AG09309 (cell line): Measurements from ENCODE around the gene ENAM.
"Not testable (repeated sequence)": the region's sequence is repeated elsewhere in the genome, so short reads cannot be mapped to it uniquely, and the experiment has no call there.

Source experiments
- DNase-seq: peaks from one replicate; pipeline ENCODE4 v3.0.0-alpha.2; 2010; ENCODE audit warnings: low read depth
- H3K4me3 ChIP-seq: 2 replicates; pipeline ENCODE4 v1.5.1; 2011; ENCODE audit warnings: mild to moderate bottlenecking, low read depth, low read length, moderate library complexity; ENCODE audit not compliant: control insufficient read depth
- TF ChIP-seq, protein P1 (sequence below): IDR thresholded peaks from 2 replicates; pipeline ENCODE4 v1.5.1; 2011; ENCODE audit warnings: mild to moderate bottlenecking, low read depth, low read length, inconsistent platforms; ENCODE audit not compliant: insufficient read depth, control insufficient read depth; ENCODE audit errors: missing control alignments

ENAM gene

DNA sequence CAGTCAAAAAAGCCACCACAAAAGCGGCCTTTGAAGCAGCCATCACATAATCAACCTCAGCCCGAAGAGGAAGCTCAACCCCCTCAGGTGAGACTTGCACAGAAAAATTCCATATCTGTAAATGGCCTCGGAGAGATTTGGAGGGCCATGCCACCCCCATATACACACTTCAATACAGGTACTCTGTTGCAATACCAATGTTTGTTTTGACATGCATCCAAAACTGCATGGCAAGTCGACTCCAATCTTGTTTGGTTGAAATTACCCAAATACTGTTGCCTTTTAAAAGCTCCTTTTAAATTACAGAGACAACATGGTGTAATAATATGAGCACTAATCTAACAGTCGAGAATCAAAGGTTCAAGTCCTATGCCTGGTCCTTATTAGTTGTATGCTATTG is 5.9 kb downstream of the ENAM start:
- H3K4me3 ChIP-seq = no peak overlapping the region
- TF ChIP-seq, protein P1, sequence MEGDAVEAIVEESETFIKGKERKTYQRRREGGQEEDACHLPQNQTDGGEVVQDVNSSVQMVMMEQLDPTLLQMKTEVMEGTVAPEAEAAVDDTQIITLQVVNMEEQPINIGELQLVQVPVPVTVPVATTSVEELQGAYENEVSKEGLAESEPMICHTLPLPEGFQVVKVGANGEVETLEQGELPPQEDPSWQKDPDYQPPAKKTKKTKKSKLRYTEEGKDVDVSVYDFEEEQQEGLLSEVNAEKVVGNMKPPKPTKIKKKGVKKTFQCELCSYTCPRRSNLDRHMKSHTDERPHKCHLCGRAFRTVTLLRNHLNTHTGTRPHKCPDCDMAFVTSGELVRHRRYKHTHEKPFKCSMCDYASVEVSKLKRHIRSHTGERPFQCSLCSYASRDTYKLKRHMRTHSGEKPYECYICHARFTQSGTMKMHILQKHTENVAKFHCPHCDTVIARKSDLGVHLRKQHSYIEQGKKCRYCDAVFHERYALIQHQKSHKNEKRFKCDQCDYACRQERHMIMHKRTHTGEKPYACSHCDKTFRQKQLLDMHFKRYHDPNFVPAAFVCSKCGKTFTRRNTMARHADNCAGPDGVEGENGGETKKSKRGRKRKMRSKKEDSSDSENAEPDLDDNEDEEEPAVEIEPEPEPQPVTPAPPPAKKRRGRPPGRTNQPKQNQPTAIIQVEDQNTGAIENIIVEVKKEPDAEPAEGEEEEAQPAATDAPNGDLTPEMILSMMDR = no peak
- DNase-seq = no peak

DNA sequence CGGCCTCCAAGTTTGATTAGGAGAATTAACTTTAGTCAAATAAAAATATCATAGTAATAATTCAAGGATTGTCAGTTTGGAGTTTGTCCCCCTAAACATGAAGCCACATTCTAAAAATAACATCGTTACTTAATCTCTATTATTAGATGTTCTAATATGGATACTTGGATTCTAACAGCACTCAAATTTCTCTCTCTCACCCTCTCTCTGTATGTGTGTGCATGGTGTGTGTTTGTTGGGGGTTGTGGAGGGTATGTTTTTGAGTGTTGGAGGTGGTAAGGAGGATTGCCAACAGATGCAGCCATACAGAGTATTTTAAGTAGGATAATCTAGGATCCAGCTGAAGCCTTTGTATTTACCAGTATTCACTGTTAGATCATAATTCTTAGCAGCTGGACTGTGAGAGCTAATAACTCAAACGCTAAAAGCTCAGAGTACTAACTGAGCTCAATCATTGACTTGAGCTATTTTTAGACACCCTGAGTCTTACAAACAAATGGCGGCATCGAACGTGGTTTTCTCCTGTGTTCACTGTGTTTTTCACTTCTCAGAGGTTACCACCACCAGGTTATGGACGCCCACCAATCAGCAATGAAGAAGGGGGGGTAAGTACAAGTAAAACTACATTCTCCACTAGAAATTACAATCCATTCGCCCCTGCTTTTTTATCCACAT is 8.8 kb downstream of the ENAM start:
- peak; percentile 11 for DNase-seq
- no peak overlapping the region for H3K4me3 ChIP-seq
- TF ChIP-seq, protein P1 = no peak

DNA sequence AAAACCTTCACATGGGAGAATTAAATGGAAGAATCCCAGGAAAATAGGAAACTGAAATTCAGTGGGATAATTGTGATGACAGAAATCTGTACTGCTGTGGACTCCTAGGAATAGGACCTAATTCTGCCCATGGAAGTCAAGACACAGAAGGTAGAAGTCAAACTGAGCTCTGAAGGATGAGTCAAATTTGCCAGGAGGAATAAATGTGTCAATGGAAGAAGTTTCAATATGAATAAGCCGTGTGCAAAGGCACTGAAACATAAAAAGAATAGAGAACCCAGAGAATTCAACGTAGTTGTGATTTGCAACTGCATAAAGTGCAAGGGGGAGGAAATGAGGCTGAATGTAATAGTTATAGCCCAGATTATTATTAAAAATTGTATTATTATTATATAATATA is 11.6 kb downstream of the ENAM start:
- TF ChIP-seq, protein P1 = no peak
- no peak for DNase-seq
- H3K4me3 ChIP-seq = no peak overlapping the region

DNA sequence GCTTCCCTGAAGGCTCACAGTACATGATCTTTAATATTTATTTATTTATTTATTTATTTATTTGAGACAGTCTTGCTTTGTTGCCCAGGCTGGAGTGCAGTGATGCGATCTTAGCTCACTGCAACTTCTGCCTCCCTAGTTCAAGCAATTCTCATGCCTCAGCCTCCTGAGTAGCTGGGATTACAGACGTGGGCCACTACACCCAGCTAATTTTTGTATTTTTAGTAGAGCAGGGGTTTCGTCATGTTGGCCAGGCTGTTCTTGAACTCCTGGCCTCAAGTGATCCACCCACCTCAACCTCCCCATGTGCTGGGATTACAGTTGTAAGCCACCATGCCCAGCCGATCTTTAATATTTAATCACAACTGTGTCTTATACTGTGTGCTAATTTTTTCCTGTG is 22.2 kb downstream of the ENAM start:
- not testable (repeated sequence) for H3K4me3 ChIP-seq

DNA sequence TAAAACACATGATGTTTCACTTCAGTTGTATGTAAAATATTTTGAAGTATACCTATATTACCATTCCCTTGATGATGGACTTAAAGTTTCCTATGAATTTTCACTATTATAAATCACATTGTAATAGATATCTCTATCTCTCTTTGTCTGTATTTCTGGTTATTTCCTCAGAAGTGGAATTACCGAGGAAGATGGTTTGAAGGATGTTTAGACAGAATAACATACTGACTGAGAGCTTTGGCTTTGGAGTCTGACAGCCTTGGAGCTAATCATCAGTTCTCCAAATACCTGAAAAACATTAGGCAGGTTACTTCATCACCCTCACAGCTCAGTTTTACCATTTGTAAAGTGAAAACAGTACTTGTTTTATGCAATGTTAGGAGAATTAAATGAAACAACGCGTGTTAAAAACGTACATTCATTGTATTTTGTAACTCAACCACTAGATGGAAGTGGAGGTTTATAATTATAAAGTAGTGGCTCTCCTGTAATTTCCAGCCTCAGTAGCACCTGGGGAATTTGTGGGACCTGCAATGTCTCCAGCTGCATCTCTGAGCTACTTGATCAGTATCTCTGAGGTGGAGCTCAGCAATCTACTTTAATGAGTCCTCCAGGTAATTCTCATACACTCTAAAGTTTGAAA is 23.4 kb downstream of the ENAM start:
- peak; percentile 11 for DNase-seq
- TF ChIP-seq, protein P1 = peak; percentile 33
- no peak overlapping the region for H3K4me3 ChIP-seq

More for the DNA sequence above, 22.2 kb downstream of the ENAM start:
- DNase-seq = not testable (repeated sequence)

DNA sequence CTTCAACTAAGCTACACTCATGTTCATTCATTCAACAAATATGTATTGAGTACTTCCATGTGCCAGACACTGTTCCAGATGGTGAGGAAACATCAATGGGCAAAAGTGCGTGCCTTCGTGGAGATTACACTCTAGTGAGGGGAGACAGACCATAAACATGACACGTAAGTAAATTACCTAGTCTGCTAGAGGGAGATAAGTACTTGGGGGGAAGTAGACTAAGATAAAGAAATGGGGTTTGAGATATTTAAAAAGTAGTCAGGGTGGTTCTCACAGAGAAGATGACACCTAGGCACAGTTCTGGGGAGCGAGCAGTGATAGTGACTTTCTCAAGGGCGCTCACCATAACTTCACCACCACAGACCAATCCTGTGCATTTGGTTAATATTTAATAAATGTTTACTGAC is 26.1 kb downstream of the ENAM start:
- DNase-seq = peak; percentile 27
- TF ChIP-seq, protein P1 = no peak
- H3K4me3 ChIP-seq = no peak overlapping the region

DNA sequence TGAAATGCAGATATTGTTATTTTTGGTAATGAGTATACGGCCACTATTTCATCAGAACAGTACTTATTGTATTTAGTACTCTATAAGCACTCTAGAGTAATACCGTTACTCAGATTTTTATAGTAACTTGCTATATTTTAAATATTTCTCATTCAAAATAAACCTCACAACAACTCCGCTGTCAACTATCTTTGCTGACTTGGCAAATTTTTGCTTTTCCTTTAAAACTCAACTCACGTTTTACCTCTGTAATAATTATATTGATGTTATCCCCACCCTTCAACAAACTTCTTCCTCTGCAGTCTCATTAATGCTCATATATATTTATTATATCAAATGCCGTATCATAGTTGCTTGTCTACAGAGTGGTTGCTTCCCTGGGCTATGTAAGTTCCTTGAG is 28.8 kb downstream of the ENAM start:
- H3K4me3 ChIP-seq = no peak overlapping the region
- TF ChIP-seq, protein P1 = no peak

More for the DNA sequence above, 28.8 kb downstream of the ENAM start:
- no peak for DNase-seq
